B cell (primary cell): ENCODE results near the gene TMEM125. TPM values are rescaled to one million over a fixed set of nuclear protein-coding genes. Genes with fewer than 3 reads are reported as not detected.

Experiments
- ATAC-seq: fragments of 200-7000 bp; cut with Tn5 transposase; one replicate; pipeline ENCODE4 v1.10.0; 2021; ENCODE audit warnings: low read depth, mild to moderate bottlenecking, moderate number of reproducible peaks, moderate library complexity
- CTCF ChIA-PET: fragments of 350-600 bp; sonication (Branson Sonifier 250); formaldehyde crosslinking; loops from one replicate; lab custom pipeline; 2021; ENCODE audit warnings: antibody characterized with exemption, inconsistent platforms; lab: Charles Lee
- POLR2A ChIA-PET: fragments of 350-600 bp; sonication (Branson Sonifier 250); formaldehyde crosslinking; loops from one replicate; lab custom pipeline; 2021; ENCODE audit warnings: antibody characterized with exemption; lab: Charles Lee
- DNase-seq: peaks from one replicate; pipeline ENCODE4 v3.0.0; 2013
- H2AFZ ChIP-seq: 2 replicates; pipeline ENCODE4 v1.6.1; 2012; ENCODE audit warnings: mild to moderate bottlenecking, low read depth, low read length; ENCODE audit not compliant: insufficient read depth, poor library complexity, severe bottlenecking
- H3K27ac ChIP-seq, 2 donors: 1 replicate in 1 of 2; 2 replicates in 1 of 2; pipeline ENCODE4 v1.5.1; 2012 to 2013; ENCODE audit warnings: low read length in 2 of 2, mild to moderate bottlenecking in 2 of 2, moderate library complexity in 1 of 2
- H3K27me3 ChIP-seq, 4 experiments: fragments of 200-600 bp in 1 of 4; sonication (generic) in 1 of 4; replicated peaks in 1 of 4; 1 replicate in 2 of 4; 2 replicates in 2 of 4; pipeline versions ENCODE4 v1.6.1 to v1.7.0; 2013 to 2016; ENCODE audit warnings: low read length in 3 of 4, mild to moderate bottlenecking in 2 of 4, mixed read lengths in 1 of 4, moderate library complexity in 1 of 4; ENCODE audit not compliant: insufficient read depth in 4 of 4, control insufficient read depth in 3 of 4; ENCODE audit errors: control extremely low read depth in 1 of 4
- H3K36me3 ChIP-seq, 2 experiments: replicated peaks in 1 of 2; 1 replicate in 1 of 2; 2 replicates in 1 of 2; pipeline versions ENCODE4 v1.6.1 to v1.7.1; 2013; ENCODE audit warnings: low read length in 1 of 2; ENCODE audit not compliant: insufficient read depth in 2 of 2, control insufficient read depth in 1 of 2; ENCODE audit errors: control extremely low read depth in 1 of 2, extremely low read depth in 1 of 2
- H3K4me1 ChIP-seq, 2 donors: fragments of 200-600 bp in 1 of 2; sonication (generic) in 1 of 2; 1 replicate in 1 of 2; 2 replicates in 1 of 2; pipeline versions ENCODE4 v1.5.1 to v1.6.1; 2013 to 2017; ENCODE audit warnings: low read length in 2 of 2; ENCODE audit not compliant: control insufficient read depth in 2 of 2, insufficient read depth in 2 of 2
- H3K4me2 ChIP-seq: replicated peaks from 2 replicates; pipeline ENCODE3; 2012; ENCODE audit warnings: mild to moderate bottlenecking, low read depth, low read length; ENCODE audit not compliant: poor library complexity, severe bottlenecking
- H3K4me3 ChIP-seq, 5 experiments: fragments of 200-600 bp in 1 of 5; sonication (generic) in 1 of 5; 1 replicate in 3 of 5; 2 replicates in 2 of 5; pipeline versions ENCODE4 v1.5.1 to v1.7.0; 2011 to 2016; ENCODE audit warnings: low read length in 4 of 5, mild to moderate bottlenecking in 4 of 5, low read depth in 2 of 5, control low read depth in 1 of 5, moderate library complexity in 1 of 5; ENCODE audit not compliant: insufficient read depth in 1 of 5; ENCODE audit errors: control extremely low read depth in 1 of 5, extremely low read depth in 1 of 5
- H3K79me2 ChIP-seq: fragments of 200-600 bp; sonication (generic); one replicate; pipeline ENCODE4 v1.6.0; 2016; ENCODE audit warnings: low read length; ENCODE audit not compliant: control insufficient read depth, insufficient read depth
- H3K9ac ChIP-seq: fragments of 200-600 bp; sonication (generic); 2 replicates; pipeline ENCODE4 v1.6.1; 2017; ENCODE audit warnings: mild to moderate bottlenecking, low read length, moderate library complexity
- H3K9me3 ChIP-seq, 3 donors: one replicate each; pipeline versions ENCODE4 v1.6.1 to v1.7.1; 2013; ENCODE audit warnings: low read length in 2 of 3; ENCODE audit not compliant: control insufficient read depth in 2 of 3, insufficient read depth in 1 of 3; ENCODE audit errors: control extremely low read depth in 1 of 3
- H4K20me1 ChIP-seq: 2 replicates; pipeline ENCODE4 v1.6.0; 2012; ENCODE audit warnings: mild to moderate bottlenecking, low read length; ENCODE audit not compliant: insufficient read depth, control insufficient read depth, poor library complexity, severe bottlenecking
- H3K27ac Mint-ChIP-seq: one replicate; pipeline ENCODE4 v1.8.0; 2021; ENCODE audit warnings: mixed read lengths
- H3K27me3 Mint-ChIP-seq: one replicate; pipeline ENCODE4 v1.8.0; 2021; ENCODE audit warnings: mixed read lengths
- H3K4me1 Mint-ChIP-seq: one replicate; pipeline ENCODE4 v1.8.0; 2021; ENCODE audit warnings: mixed read lengths
- H3K4me3 Mint-ChIP-seq: one replicate; pipeline ENCODE4 v1.8.0; 2021; ENCODE audit warnings: mixed read lengths
- H3K9me3 Mint-ChIP-seq: one replicate; pipeline ENCODE4 v1.8.0; 2022; ENCODE audit warnings: mixed read lengths; ENCODE audit not compliant: insufficient read depth
- EZH2 ChIP-seq: IDR thresholded peaks from 2 replicates; pipeline ENCODE4 v1.6.1; 2012; ENCODE audit warnings: borderline replicate concordance, low read depth, mild to moderate bottlenecking, moderate library complexity, low read length; ENCODE audit not compliant: insufficient read depth, poor library complexity, severe bottlenecking
- WGBS: methylation state at CpG from one replicate; pipeline ENCODE4 v1.1.5; 2013; ENCODE audit warnings: missing lambda C conversion rate; ENCODE audit not compliant: insufficient coverage; 5-methylcytosine and 5-hydroxymethylcytosine counted together
- intact Hi-C: fragments of 100-400 bp; cut with micrococcal nuclease; formaldehyde crosslinking; loops from one replicate; pipeline ENCODE4 v1.10.0; 2022
- polyA plus RNA-seq: library from polyadenylated mRNA; depleted of rRNA; stranded (reverse); fragments of >200 nt; gene quantifications from 2 replicates; pipeline ENCODE4 v1.2.3, GENCODE V29; 2012
- total RNA-seq, 2 donors: library from RNA; stranded (reverse); fragments of 120-200 nt in 1 of 2; gene quantifications; 1 replicate in 1 of 2; 2 replicates in 1 of 2; pipeline versions ENCODE4 v1.2.3 to v1.2.4, GENCODE V29; 2013 to 2022
- TF ChIP-seq, protein P1 (sequence below): fragments of 200-600 bp; IDR thresholded peaks from one replicate; pipeline ENCODE4 v1.8.0; 2022; ENCODE audit warnings: antibody characterized with exemption, mild to moderate bottlenecking

TMEM125 gene
- total and polyA plus RNA-seq, 2 donors (not counting 1 experiment from before 2014, with no cell fraction given) = not detected

- Histone ChIP-seq H3K9ac (no peak overlapping the region), H3K4me2 (peak overlapping the region; percentile 54), H2AFZ (no peak overlapping the region), H4K20me1 (no peaks in the 10 kb centered on the region), H3K27me3 (peaks cover 0 to 2% (median 0%) of the 10 kb centered on the region in 4 experiments), H3K27ac (no peak overlapping the region), H3K9me3 (no peaks in the 10 kb centered on the region), H3K4me1 (peaks cover 27 to 31% of the 10 kb centered on the region in 2 donors), H3K36me3 (no peaks in the 10 kb centered on the region), H3K79me2 (no peaks in the 10 kb centered on the region), H3K4me3 (no peak overlapping the region)
- DNase-seq (peak; percentile 40), ATAC-seq (no peak)
- H3K4me3 Mint-ChIP-seq = no peak overlapping the region
- peaks cover 4% of the 10 kb centered on the region for H3K27me3 Mint-ChIP-seq
- intact Hi-C loops = loop anchor here (1.0 to 2.0 kb wide), 2 partner anchors 17 to 176 kb away; no protein-coding TSS in a partner anchor
- peaks cover 35% of the 10 kb centered on the region for H3K4me1 Mint-ChIP-seq
- CTCF ChIA-PET = interaction anchor here (1.4 to 3.4 kb wide), 8 partner anchors 11 to 175 kb away, joined by 4 to 54 read pairs (median 8); partner anchors contain the start of genes CDC20, ELOVL1, MED8 and SZT2
- peak overlapping the region; percentile 90 for H3K27ac Mint-ChIP-seq
- 34% methylated on average over 4 of the region's 5 CpGs for WGBS
- no peak for TF ChIP-seq EZH2
- TF ChIP-seq, protein P1, sequence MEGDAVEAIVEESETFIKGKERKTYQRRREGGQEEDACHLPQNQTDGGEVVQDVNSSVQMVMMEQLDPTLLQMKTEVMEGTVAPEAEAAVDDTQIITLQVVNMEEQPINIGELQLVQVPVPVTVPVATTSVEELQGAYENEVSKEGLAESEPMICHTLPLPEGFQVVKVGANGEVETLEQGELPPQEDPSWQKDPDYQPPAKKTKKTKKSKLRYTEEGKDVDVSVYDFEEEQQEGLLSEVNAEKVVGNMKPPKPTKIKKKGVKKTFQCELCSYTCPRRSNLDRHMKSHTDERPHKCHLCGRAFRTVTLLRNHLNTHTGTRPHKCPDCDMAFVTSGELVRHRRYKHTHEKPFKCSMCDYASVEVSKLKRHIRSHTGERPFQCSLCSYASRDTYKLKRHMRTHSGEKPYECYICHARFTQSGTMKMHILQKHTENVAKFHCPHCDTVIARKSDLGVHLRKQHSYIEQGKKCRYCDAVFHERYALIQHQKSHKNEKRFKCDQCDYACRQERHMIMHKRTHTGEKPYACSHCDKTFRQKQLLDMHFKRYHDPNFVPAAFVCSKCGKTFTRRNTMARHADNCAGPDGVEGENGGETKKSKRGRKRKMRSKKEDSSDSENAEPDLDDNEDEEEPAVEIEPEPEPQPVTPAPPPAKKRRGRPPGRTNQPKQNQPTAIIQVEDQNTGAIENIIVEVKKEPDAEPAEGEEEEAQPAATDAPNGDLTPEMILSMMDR = no peak
- H3K9me3 Mint-ChIP-seq = no peaks in the 10 kb centered on the region
- POLR2A ChIA-PET = interaction anchor here (2.3 kb wide), 1 partner anchor 130 kb away, joined by 12 read pairs; the partner anchor contains the start of gene ELOVL1
Observed at GRCh38 chr1:43238085-43238484, 31.7 kb upstream of the TMEM125 start.

GRCh38 chr1:43238991-43239469 is 30.8 kb upstream of the TMEM125 start:
- intact Hi-C loops = loop anchor here (1.0 to 2.0 kb wide), 4 partner anchors 12 to 175 kb away; partner anchors contain the start of gene ELOVL1
- ATAC-seq (peak; percentile 40), DNase-seq (no peak)

More at GRCh38 chr1:43238991-43239469, 30.8 kb upstream of the TMEM125 start:
- Histone ChIP-seq H4K20me1 (no peaks in the 10 kb centered on the region), H3K27me3 (peaks cover 0 to 6% (median 0%) of the 10 kb centered on the region in 4 experiments), H2AFZ (no peak overlapping the region), H3K36me3 (no peaks in the 10 kb centered on the region), H3K9me3 (no peaks in the 10 kb centered on the region), H3K4me1 (peaks cover 27 to 31% of the 10 kb centered on the region in 2 donors), H3K9ac (no peak overlapping the region), H3K4me3 (peak overlapping the region in 1 of 5 experiments; percentile 12), H3K79me2 (no peaks in the 10 kb centered on the region), H3K4me2 (peak overlapping the region; percentile 54), H3K27ac (peak overlapping the region; percentile 11 to 70)
- Mint-ChIP-seq H3K4me3 (peak overlapping the region; percentile 69), H3K4me1 (peaks cover 35% of the 10 kb centered on the region), H3K27me3 (no peaks in the 10 kb centered on the region), H3K27ac (peak overlapping the region; percentile 90), H3K9me3 (no peaks in the 10 kb centered on the region)
- ChIA-PET CTCF (interaction anchor here (0.7 to 3.4 kb wide), 14 partner anchors 10 to 767 kb away, joined by 3 to 54 read pairs (median 4); partner anchors contain the start of genes CDC20, ELOVL1, MED8 and SZT2), POLR2A (interaction anchor here (0.6 to 2.3 kb wide), 4 partner anchors 116 to 695 kb away, joined by 3 to 12 read pairs (median 4); partner anchors contain the start of genes ARTN, ELOVL1 and HYI)
- no peak for TF ChIP-seq EZH2
- TF ChIP-seq, protein P1 = no peak
- 42% methylated on average over 3 of the region's 3 CpGs for WGBS
